ENCODE data around the gene WSB2. TPM values are rescaled to one million over a fixed set of nuclear protein-coding genes. Genes with fewer than 3 reads are reported as not detected.

The WSB2 gene
- total and polyA plus RNA-seq, 9 of the 15 experiments (the other 6 are each of a cell fraction or from before 2014, with no cell fraction given) = 31.4 to 77.6 (median 52.6) TPM

GRCh38 chr12:118103601-118104382 lies 42.8 kb upstream of the WSB2 start, which contains the start of gene VSIG10 (continued):
- TF ChIP-seq ARID4B (CRISPR knock-in tag; IDR thresholded peaks at IDR 0.05) (peak; percentile 53; the same call in 1 of the 2 replicates), REST (IDR thresholded peaks at IDR 0.05; ENCODE audit: borderline replicate concordance) (no peak; the same call in 1 of the 2 replicates), REST (CRISPR knock-in tag; IDR thresholded peaks at IDR 0.05; ENCODE audit: low read depth) (0 out of 2 replicates have a peak, but pooled peaks have one; percentile 27), POLR2B (IDR thresholded peaks at IDR 0.05; ENCODE audit: low read depth, partially characterized antibody) (no peak), SAP30 (IDR thresholded peaks at IDR 0.05; ENCODE audit: borderline replicate concordance, insufficient read depth, low read depth, low read length, poor library complexity, severe bottlenecking) (peak; percentile 35), CTBP1 (IDR thresholded peaks at IDR 0.05; ENCODE audit: borderline replicate concordance) (0 out of 2 replicates have a peak, but pooled peaks have one; percentile 45), RBBP5 (IDR thresholded peaks at IDR 0.05; ENCODE audit: borderline replicate concordance, insufficient read depth, low read length, poor library complexity, severe bottlenecking) (peak; percentile 42)

Measured in K562 (cell line).